K562 (cell line): ENCODE results near the gene PACSIN2. TPM values are rescaled to one million over a fixed set of nuclear protein-coding genes. Genes with fewer than 3 reads are reported as not detected.

ENCODE experiments used
- ATAC-seq: fragments of 200-7000 bp; cut with Tn5 transposase; 3 replicates; pipeline ENCODE4 v1.9.1; 2020; ENCODE audit warnings: moderate library complexity
- BruUV-seq: library from RNA; stranded (reverse); fragments of 400-500 nt; replicated peaks from 2 replicates; lab custom pipeline; 2021; lab: Mats Ljungman, UMichigan
- CTCF ChIA-PET: fragments of 300-600 bp; formaldehyde crosslinking; extraction: SDS; loops from one replicate; lab custom pipeline; 2021; ENCODE audit warnings: low intra/inter-chr PET ratio; lab: Yijun Ruan, JAX
- POLR2A ChIA-PET: fragments of 300-600, 350-650 bp; sonication (Branson Sonifier 250); formaldehyde crosslinking; extraction: SDS; loops from one replicate; lab custom pipeline; 2021; ENCODE audit warnings: antibody characterized with exemption, inconsistent platforms; lab: Yijun Ruan, JAX
- DNase-seq, 4 experiments: peaks; one replicate each; pipeline versions ENCODE4 v3.0.0 to v3.0.0-alpha.2; 2011 to 2018; ENCODE audit warnings: low spot score in 3 of 4, mixed read lengths in 3 of 4; ENCODE audit errors: extremely low read depth in 1 of 4
- FAIRE-seq: peaks from 2 replicates; lab custom pipeline; 2011; peaks lifted over from hg19 to GRCh38; lab: Jason Lieb, UNC
- H2AFZ ChIP-seq: 2 replicates; pipeline ENCODE4 v1.6.0; 2011; ENCODE audit warnings: low read depth, low read length, control low read depth, inconsistent platforms
- H3K27ac ChIP-seq: fragments of 200-600 bp; 3 replicates; pipeline ENCODE4 v1.8.0; 2011; ENCODE audit warnings: low read depth, mild to moderate bottlenecking, control low read depth, inconsistent platforms, low read length, moderate library complexity, mixed read lengths; ENCODE audit errors: extremely low read depth
- H3K27me3 ChIP-seq, 2 experiments: fragments of 300-600 bp in 1 of 2; 2 replicates in 1 of 2; 3 replicates in 1 of 2; pipeline versions ENCODE4 v1.6.0 to v1.8.0; 2011; ENCODE audit warnings: inconsistent platforms in 2 of 2, low read length in 2 of 2, mild to moderate bottlenecking in 1 of 2, mixed read lengths in 1 of 2, moderate library complexity in 1 of 2; ENCODE audit not compliant: control insufficient read depth in 2 of 2, insufficient read depth in 2 of 2
- H3K36me3 ChIP-seq: fragments of 300-600 bp; 3 replicates; pipeline ENCODE4 v1.8.0; 2011; ENCODE audit warnings: mild to moderate bottlenecking, low read length, inconsistent platforms; ENCODE audit not compliant: control insufficient read depth, insufficient read depth
- H3K4me1 ChIP-seq, 2 experiments: fragments of 200-600 bp in 1 of 2; replicated peaks in 1 of 2; 2 replicates in 1 of 2; 3 replicates in 1 of 2; pipeline versions ENCODE4 v1.5.1 to v1.8.0; 2011; ENCODE audit warnings: inconsistent platforms in 2 of 2, low read length in 2 of 2, mild to moderate bottlenecking in 1 of 2, mixed read lengths in 1 of 2, moderate library complexity in 1 of 2; ENCODE audit not compliant: control insufficient read depth in 2 of 2, insufficient read depth in 2 of 2
- H3K4me2 ChIP-seq: 2 replicates; pipeline ENCODE4 v1.6.1; 2011; ENCODE audit warnings: low read length, control low read depth, inconsistent platforms, mixed read lengths; ENCODE audit not compliant: insufficient read depth
- H3K4me3 ChIP-seq: fragments of 200-600 bp; sonication (generic), shearing (Covaris generic); 2 replicates; pipeline ENCODE4 v1.5.1; 2016; ENCODE audit warnings: control low read depth, inconsistent platforms
- H3K79me2 ChIP-seq: fragments of 200-600 bp; 3 replicates; pipeline ENCODE4 v1.8.0; 2011; ENCODE audit warnings: low read length, inconsistent platforms; ENCODE audit not compliant: control insufficient read depth, insufficient read depth
- H3K9ac ChIP-seq, 2 experiments: 2 replicates each; pipeline versions ENCODE4 v1.6.0 to v1.6.1; 2011; ENCODE audit warnings: low read depth in 2 of 2, low read length in 2 of 2, control low read depth in 1 of 2, inconsistent platforms in 1 of 2, mild to moderate bottlenecking in 1 of 2, mixed read lengths in 1 of 2; ENCODE audit not compliant: insufficient read depth in 1 of 2
- H3K9me1 ChIP-seq: one replicate; pipeline ENCODE4 v1.6.0; 2011; ENCODE audit warnings: inconsistent platforms, mild to moderate bottlenecking, low read length, moderate library complexity; ENCODE audit not compliant: control insufficient read depth, insufficient read depth
- H3K9me3 ChIP-seq: replicated peaks from 2 replicates; pipeline ENCODE4 v1.5.1; 2011; ENCODE audit warnings: low read depth, low read length, inconsistent platforms; ENCODE audit not compliant: control insufficient read depth, insufficient read depth
- H4K20me1 ChIP-seq: replicated peaks from 2 replicates; pipeline ENCODE4 v1.6.1; 2011; ENCODE audit warnings: low read length, inconsistent platforms, mixed read lengths; ENCODE audit not compliant: control insufficient read depth, insufficient read depth
- ATF3 ChIP-seq, 2 experiments: fragments of 450-650 bp in 1 of 2; sonication (generic) in 1 of 2; formaldehyde crosslinking in 1 of 2; IDR thresholded peaks in 1 of 2; conservative IDR thresholded peaks in 1 of 2; 2 replicates each; pipeline versions ENCODE4 v1.6.1 to v1.8.1; 2016 to 2023; ENCODE audit warnings: mild to moderate bottlenecking in 2 of 2, moderate library complexity in 2 of 2, inconsistent platforms in 1 of 2, missing genetic modification reagents in 1 of 2
- NFATC3 ChIP-seq: fragments of 450-650 bp; IDR thresholded peaks from 2 replicates; pipeline ENCODE4 v1.6.1; 2017; ENCODE audit warnings: mild to moderate bottlenecking
- XRCC5 ChIP-seq: fragments of 200-400 bp; formaldehyde crosslinking; IDR thresholded peaks from 2 replicates; pipeline ENCODE4 v1.6.1; 2017; ENCODE audit warnings: low read depth, mild to moderate bottlenecking, low read length
- WGBS: fragments of 100-300 bp; shearing (Covaris generic); methylation state at CpG from one replicate; pipeline ENCODE4 v1.1.6; 2016; ENCODE audit warnings: low coverage, mixed read lengths; ENCODE audit not compliant: insufficient coverage; ENCODE audit errors: missing lambda C conversion rate; 5-methylcytosine and 5-hydroxymethylcytosine counted together
- in situ Hi-C: fragments of 300-500 bp; cut with MboI; formaldehyde crosslinking; loops from 4 replicates; pipeline ENCODE4 v1.15.0; 2018; ENCODE audit warnings: inconsistent platforms, mixed read lengths
- intact Hi-C: fragments of 100-400 bp; cut with micrococcal nuclease; formaldehyde crosslinking; loops from 2 replicates; pipeline ENCODE4 v1.14.2; 2022
- polyA plus RNA-seq, 8 experiments: library from polyadenylated mRNA; depleted of rRNA in 4 of 8; stranded (reverse) in 5 of 8; unstranded in 3 of 8; fragments of >200 nt; fragmentation: Nextera tagmentation in 2 of 8; fragmentation: Illumina TruSeq in 1 of 8; extraction: Ambion mirVana in 2 of 8; extraction: Trizol in 1 of 8; gene quantifications; 2 replicates each; pipeline versions ENCODE4 v1.2.1 to v1.2.3, GENCODE V29; 2011 to 2014; ENCODE audit warnings: inconsistent platforms in 1 of 8, missing spikeins in 1 of 8
- total RNA-seq, 7 experiments: library from RNA; depleted of rRNA in 6 of 7; stranded (reverse); fragments of >200 nt in 6 of 7; fragmentation: Illumina TruSeq in 2 of 7; extraction: Trizol in 2 of 7; gene quantifications; 2 replicates each; pipeline versions ENCODE4 v1.2.1 to v1.2.3, GENCODE V29; 2011 to 2021; ENCODE audit warnings: low replicate concordance in 1 of 7

The PACSIN2 gene
- total and polyA plus RNA-seq, 9 of the 15 experiments (the other 6 are each of a cell fraction or from before 2014, with no cell fraction given), result 0.45 to 45.1 (median 23.9) TPM

GRCh38 chr22:43039800-43040199 is 24.9 kb upstream of the PACSIN2 start:
- Histone ChIP-seq H3K36me3 (no peaks in the 10 kb centered on the region), H3K9me3 (no peaks in the 10 kb centered on the region), H3K4me3 (no peak overlapping the region), H3K79me2 (no peaks in the 10 kb centered on the region), H4K20me1 (no peaks in the 10 kb centered on the region), H3K27me3 (no peaks in the 10 kb centered on the region; a peak in 1 of 5 replicates), H2AFZ (no peak overlapping the region), H3K4me1 (peaks cover 0 to 17% of the 10 kb centered on the region in 2 experiments; a peak in 2 of 5 replicates), H3K4me2 (no peak overlapping the region), H3K9me1 (no peaks in the 10 kb centered on the region), H3K27ac (no peak overlapping the region)
- FAIRE-seq, result no peak
- in situ Hi-C loops (no loop called here), intact Hi-C loops (loop anchor here (10.0 kb wide), 1 partner anchor 65 kb away; no protein-coding TSS in a partner anchor)
- TF ChIP-seq NFATC3 (no peak), XRCC5 (no peak), ATF3 (IDR thresholded peaks at IDR 0.05) (0 out of 2 replicates have a peak, but pooled peaks have one; percentile 18), ATF3 (CRISPR knock-in tag; conservative IDR thresholded peaks at IDR 0.05) (no peak)
- TF ChIP-seq, all 486 proteins: peak for 1
- 56% methylated on average over 5 of the region's 13 CpGs for WGBS
- no peak overlapping the region for H3K9ac ChIP-seq
- BruUV-seq, result no TSS peak
- CTCF ChIA-PET, result no interaction called here
- ATAC-seq (no peak), DNase-seq (no peak)
- POLR2A ChIA-PET, result no interaction called here
